SK-N-SH treated with all-trans-retinoic acid at 6 μM for 48 hours (cell line): ENCODE data around the gene MYL4.

Experiments used
- GLIS3 ChIP-seq: fragments of 250-450 bp; sonication (Bioruptor Pico); IDR thresholded peaks from 2 replicates; pipeline ENCODE4 v1.5.0; 2020; ENCODE audit warnings: mild to moderate bottlenecking, moderate library complexity
- TF ChIP-seq, protein P1 (sequence below): fragments of 250-450 bp; sonication (Bioruptor Pico); IDR thresholded peaks from 2 replicates; pipeline ENCODE4 v1.5.1; 2021; ENCODE audit warnings: mild to moderate bottlenecking, moderate library complexity

DNA sequence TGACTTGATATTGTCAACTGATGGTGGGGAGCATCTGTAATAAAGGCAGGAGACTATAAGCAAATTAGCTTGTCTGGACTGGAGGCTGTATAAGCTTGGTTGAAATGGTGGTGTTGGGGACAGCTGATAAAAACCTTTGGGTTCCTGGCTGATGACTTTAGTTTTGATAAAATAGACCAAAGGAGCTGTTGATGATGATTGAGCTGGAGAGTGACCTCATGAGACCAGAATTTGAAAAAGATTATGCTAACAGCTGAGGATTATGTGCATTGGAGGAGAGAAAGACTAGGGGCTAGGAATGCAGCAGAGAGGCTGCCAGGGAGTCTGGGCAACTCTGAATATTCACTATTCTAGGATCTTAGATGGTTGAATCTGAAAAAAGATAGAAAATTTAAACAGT is 11.3 kb upstream of the MYL4 start:
- TF ChIP-seq GLIS3 = no peak
- TF ChIP-seq, protein P1, sequence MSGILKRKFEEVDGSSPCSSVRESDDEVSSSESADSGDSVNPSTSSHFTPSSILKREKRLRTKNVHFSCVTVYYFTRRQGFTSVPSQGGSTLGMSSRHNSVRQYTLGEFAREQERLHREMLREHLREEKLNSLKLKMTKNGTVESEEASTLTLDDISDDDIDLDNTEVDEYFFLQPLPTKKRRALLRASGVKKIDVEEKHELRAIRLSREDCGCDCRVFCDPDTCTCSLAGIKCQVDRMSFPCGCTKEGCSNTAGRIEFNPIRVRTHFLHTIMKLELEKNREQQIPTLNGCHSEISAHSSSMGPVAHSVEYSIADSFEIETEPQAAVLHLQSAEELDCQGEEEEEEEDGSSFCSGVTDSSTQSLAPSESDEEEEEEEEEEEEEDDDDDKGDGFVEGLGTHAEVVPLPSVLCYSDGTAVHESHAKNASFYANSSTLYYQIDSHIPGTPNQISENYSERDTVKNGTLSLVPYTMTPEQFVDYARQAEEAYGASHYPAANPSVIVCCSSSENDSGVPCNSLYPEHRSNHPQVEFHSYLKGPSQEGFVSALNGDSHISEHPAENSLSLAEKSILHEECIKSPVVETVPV (CRISPR knock-in tag) = no peak
